Left ventricle myocardium inferior (tissue), 1 donor: ENCODE measurements around the gene LAPTM4A. TPM values are rescaled to one million over a fixed set of nuclear protein-coding genes. Genes with fewer than 3 reads are reported as not detected.
A peak's percentile ranks its signal among the peaks of the same experiment; 100 is the strongest.

Experiments
- DNase-seq: peaks from one replicate; pipeline ENCODE4 v3.0.0-alpha.2; 2020
- H3K27ac ChIP-seq: fragments of 200-600 bp; replicated peaks from 2 replicates; pipeline ENCODE4 v1.8.0; 2021
- H3K27me3 ChIP-seq: fragments of 200-600 bp; 2 replicates; pipeline ENCODE4 v1.8.0; 2021; ENCODE audit warnings: low read depth
- H3K36me3 ChIP-seq: fragments of 200-600 bp; 2 replicates; pipeline ENCODE4 v1.8.0; 2021
- H3K4me1 ChIP-seq: fragments of 200-600 bp; 2 replicates; pipeline ENCODE4 v1.8.0; 2021
- H3K4me3 ChIP-seq: fragments of 200-600 bp; 2 replicates; pipeline ENCODE4 v1.8.0; 2021; ENCODE audit warnings: mild to moderate bottlenecking, moderate library complexity
- H3K9me3 ChIP-seq: fragments of 200-600 bp; replicated peaks from 2 replicates; pipeline ENCODE4 v1.8.0; 2021
- intact Hi-C: fragments of 100-400 bp; cut with micrococcal nuclease; formaldehyde crosslinking; loops from one replicate; pipeline ENCODE4 v1.11.0; 2022
- total RNA-seq: library from RNA; stranded (reverse); fragmentation: NEBNext Ultra II Directional; extraction: Animal tissue kit (Norgen Biotek cat#: 25700); gene quantifications from one replicate; pipeline ENCODE4 v1.2.1, GENCODE V29; 2021
- TF ChIP-seq, protein P1 (sequence below): fragments of 200-600 bp; IDR thresholded peaks from 2 replicates; pipeline ENCODE4 v1.8.0; 2021; ENCODE audit warnings: antibody characterized with exemption, mild to moderate bottlenecking, borderline replicate concordance
- donor health status: DM: no; HTN: yes; CAD: no; lungs with severe emphysema.

LAPTM4A gene
- total RNA-seq, 1 donor from 2014 or later, result 201 TPM

DNA sequence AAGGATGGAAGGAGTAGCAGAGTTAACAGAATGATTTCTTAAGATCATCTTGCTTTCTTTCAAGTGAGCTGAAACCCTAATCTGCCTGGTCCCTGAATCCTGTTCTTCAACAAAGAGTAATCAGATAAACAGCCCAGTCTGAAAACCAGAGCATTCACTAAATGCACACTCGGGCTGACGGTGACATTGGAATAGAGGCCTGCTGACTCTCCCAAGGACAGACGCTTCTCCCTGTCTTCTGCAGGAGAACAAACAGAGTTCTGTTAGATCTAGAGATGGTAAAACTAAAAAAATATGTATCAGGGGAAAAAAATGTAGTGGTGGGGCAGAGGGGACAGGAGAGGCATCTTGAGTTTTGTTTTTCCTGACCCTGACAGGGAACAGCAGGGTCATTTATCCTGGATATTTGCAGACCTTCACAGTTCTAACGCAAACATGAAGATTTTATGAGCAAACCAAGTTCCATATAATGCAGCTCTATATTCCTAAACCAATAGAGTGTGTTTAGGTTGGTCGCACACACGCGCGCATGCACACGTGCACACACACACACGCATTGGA lies 46.3 kb downstream of the LAPTM4A start:
- Histone ChIP-seq H3K27ac (no peak overlapping the region), H3K4me1 (no peaks in the 10 kb centered on the region), H3K9me3 (no peaks in the 10 kb centered on the region), H3K4me3 (no peak overlapping the region), H3K27me3 (peaks cover 37% of the 10 kb centered on the region), H3K36me3 (no peaks in the 10 kb centered on the region)
- TF ChIP-seq, protein P1, sequence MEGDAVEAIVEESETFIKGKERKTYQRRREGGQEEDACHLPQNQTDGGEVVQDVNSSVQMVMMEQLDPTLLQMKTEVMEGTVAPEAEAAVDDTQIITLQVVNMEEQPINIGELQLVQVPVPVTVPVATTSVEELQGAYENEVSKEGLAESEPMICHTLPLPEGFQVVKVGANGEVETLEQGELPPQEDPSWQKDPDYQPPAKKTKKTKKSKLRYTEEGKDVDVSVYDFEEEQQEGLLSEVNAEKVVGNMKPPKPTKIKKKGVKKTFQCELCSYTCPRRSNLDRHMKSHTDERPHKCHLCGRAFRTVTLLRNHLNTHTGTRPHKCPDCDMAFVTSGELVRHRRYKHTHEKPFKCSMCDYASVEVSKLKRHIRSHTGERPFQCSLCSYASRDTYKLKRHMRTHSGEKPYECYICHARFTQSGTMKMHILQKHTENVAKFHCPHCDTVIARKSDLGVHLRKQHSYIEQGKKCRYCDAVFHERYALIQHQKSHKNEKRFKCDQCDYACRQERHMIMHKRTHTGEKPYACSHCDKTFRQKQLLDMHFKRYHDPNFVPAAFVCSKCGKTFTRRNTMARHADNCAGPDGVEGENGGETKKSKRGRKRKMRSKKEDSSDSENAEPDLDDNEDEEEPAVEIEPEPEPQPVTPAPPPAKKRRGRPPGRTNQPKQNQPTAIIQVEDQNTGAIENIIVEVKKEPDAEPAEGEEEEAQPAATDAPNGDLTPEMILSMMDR, result no peak
- intact Hi-C loops, result no loop called here
- no peak for DNase-seq

DNA sequence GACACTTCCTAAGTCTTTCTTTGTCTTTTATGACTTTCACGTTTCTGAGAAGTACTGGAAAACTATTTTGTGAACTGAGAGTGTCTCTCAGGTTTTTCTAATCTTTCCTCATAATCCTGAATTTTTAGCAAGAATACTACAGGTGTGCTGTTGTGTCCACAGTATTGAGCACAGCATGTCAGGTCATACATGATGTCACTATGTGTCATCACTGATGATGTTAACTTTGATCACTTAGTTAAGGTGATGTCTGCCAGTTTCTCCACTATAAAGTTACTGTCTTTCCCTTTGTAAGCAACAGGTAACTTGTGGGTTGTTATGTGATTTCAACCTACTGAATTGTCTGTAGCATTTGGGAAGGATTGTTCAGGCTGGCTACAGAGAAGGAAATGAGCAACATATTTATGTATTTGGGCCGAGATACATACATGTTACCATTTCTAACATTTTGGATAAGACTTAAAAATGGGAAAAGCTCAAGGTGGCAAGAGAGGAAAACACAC lies 50.0 kb downstream of the LAPTM4A start:
- no peak overlapping the region for H3K4me3 ChIP-seq
- H3K36me3 ChIP-seq, result no peaks in the 10 kb centered on the region
- intact Hi-C loops, result no loop called here
- no peak for DNase-seq
- no peaks in the 10 kb centered on the region for H3K4me1 ChIP-seq
- TF ChIP-seq, protein P1, result no peak
- no peak overlapping the region for H3K27ac ChIP-seq
- H3K27me3 ChIP-seq, result peaks cover 10% of the 10 kb centered on the region
- no peaks in the 10 kb centered on the region for H3K9me3 ChIP-seq

DNA sequence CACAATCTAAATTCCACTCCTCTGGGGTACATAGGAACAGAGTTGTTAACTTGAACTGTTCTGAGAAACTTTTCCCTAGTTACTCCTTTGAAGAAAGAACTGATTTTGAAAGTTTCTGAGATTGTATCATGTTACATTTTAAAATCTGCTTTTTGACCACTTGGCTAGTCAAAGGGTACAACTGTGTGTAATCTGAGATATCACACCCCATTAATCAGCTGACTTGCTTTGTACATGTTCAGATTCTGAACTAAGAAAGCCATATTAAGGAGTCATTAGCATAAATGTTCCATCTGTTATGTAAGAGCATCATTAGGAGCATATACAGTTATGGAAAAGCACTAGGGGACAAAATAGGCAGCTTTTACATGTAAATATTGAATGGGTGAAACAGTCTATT lies 57.7 kb downstream of the LAPTM4A start:
- Histone ChIP-seq H3K4me1 (peaks cover 20% of the 10 kb centered on the region), H3K4me3 (no peak overlapping the region), H3K27ac (no peak overlapping the region), H3K27me3 (peaks cover 13% of the 10 kb centered on the region), H3K9me3 (no peaks in the 10 kb centered on the region), H3K36me3 (no peaks in the 10 kb centered on the region)
- intact Hi-C loops, result no loop called here
- no peak for DNase-seq
- TF ChIP-seq, protein P1, result no peak

DNA sequence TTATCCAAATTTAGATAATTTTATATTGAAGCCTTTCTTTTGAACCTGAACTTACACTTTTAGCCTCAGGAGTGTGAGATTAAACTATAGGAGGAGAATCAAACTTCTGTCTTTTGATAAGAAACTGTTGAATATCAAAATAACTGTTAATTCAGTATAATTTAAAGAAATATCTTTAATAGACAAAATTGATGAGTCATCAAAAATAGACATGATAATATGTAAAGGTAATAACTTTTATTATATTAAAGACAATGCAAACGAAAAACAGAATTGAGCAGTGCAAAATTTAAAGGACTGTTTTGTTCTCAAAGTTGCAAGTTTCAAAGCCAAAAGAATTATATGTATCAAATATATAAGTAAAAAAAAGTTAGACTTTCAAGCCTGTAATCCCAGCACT lies 59.5 kb downstream of the LAPTM4A start:
- Histone ChIP-seq H3K4me1 (peaks cover 26% of the 10 kb centered on the region), H3K36me3 (no peaks in the 10 kb centered on the region), H3K4me3 (no peak overlapping the region), H3K27ac (no peak overlapping the region), H3K9me3 (no peaks in the 10 kb centered on the region), H3K27me3 (peaks cover 11% of the 10 kb centered on the region)
- intact Hi-C loops, result no loop called here
- DNase-seq, result no peak
- TF ChIP-seq, protein P1, result no peak

DNA sequence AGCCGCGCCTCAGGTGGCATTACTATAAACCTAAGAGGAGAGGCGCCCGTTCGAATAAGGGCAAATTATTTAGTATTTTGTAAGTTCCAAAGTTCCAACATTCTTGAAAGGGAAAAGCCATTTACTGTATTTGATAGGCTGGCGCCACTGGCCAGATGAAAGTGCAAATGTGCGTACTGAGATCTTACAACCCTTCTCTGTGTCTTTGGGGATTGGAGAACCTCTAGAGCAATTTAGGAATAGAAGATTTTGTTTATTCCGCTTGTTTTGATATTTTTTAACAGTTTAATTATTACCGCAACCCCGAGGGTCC lies 61.1 kb downstream of the LAPTM4A start:
- no peaks in the 10 kb centered on the region for H3K9me3 ChIP-seq
- no peaks in the 10 kb centered on the region for H3K27me3 ChIP-seq
- H3K36me3 ChIP-seq, result no peaks in the 10 kb centered on the region
- peak overlapping the region; percentile 90 for H3K4me3 ChIP-seq
- TF ChIP-seq, protein P1, result no peak
- no peak for DNase-seq
- peak overlapping the region; percentile 76 for H3K27ac ChIP-seq
- H3K4me1 ChIP-seq, result peaks cover 26% of the 10 kb centered on the region
- intact Hi-C loops, result no loop called here
